ENCODE data around the gene KCNJ6. TPM values are rescaled to one million over a fixed set of nuclear protein-coding genes. Genes with fewer than 3 reads are reported as not detected.
"Not testable (repeated sequence)": the region's sequence is repeated elsewhere in the genome, so short reads cannot be mapped to it uniquely, and the experiment has no call there.

The KCNJ6 gene
- 0.82 TPM for total RNA-seq

- peak; percentile 71 for DNase-seq
Observed at GRCh38 chr21:37916310-37917051, at the start of gene KCNJ6. TSS of gene KCNJ6 (minus strand) at chr21:37916457. CDS start at chr21:37840682, 75,775 bp downstream.

GRCh38 chr21:37965088-37965805 is 49.0 kb upstream of the KCNJ6 start:
- DNase-seq, result no peak

GRCh38 chr21:37958537-37958936 is 42.3 kb upstream of the KCNJ6 start:
- no peak for DNase-seq

GRCh38 chr21:37956772-37957171 is 40.5 kb upstream of the KCNJ6 start:
- DNase-seq, result no peak

- DNase-seq, result no peak
Observed at GRCh38 chr21:37945036-37945435, 28.8 kb upstream of the KCNJ6 start.

GRCh38 chr21:37944496-37944895 is 28.2 kb upstream of the KCNJ6 start:
- no peak for DNase-seq

GRCh38 chr21:37940691-37941090 is 24.4 kb upstream of the KCNJ6 start:
- no peak for DNase-seq

GRCh38 chr21:37939838-37940237 is 23.6 kb upstream of the KCNJ6 start:
- no peak for DNase-seq

GRCh38 chr21:37939251-37939650 is 23.0 kb upstream of the KCNJ6 start:
- no peak for DNase-seq

GRCh38 chr21:37937668-37938067 is 21.4 kb upstream of the KCNJ6 start:
- DNase-seq, result no peak

- DNase-seq, result no peak
Observed at GRCh38 chr21:37936010-37936785, 19.9 kb upstream of the KCNJ6 start.

- no peak for DNase-seq
Observed at GRCh38 chr21:37932936-37933335, 16.7 kb upstream of the KCNJ6 start.

GRCh38 chr21:37927711-37928110 is 11.5 kb upstream of the KCNJ6 start:
- no peak for DNase-seq

- no peak for DNase-seq
Observed at GRCh38 chr21:37921091-37921490, 4.8 kb upstream of the KCNJ6 start.

- DNase-seq, result not testable (repeated sequence)
Observed at GRCh38 chr21:37920302-37920701, 4.0 kb upstream of the KCNJ6 start.

GRCh38 chr21:37917612-37918011 is 1.4 kb upstream of the KCNJ6 start:
- DNase-seq, result no peak

GRCh38 chr21:37915941-37916309 is 332 bp downstream of the KCNJ6 start:
- peak; percentile 7 for DNase-seq

GRCh38 chr21:37915497-37915911 is 753 bp downstream of the KCNJ6 start:
- peak; percentile 12 for DNase-seq

- DNase-seq, result no peak
Observed at GRCh38 chr21:37912616-37913015, 3.6 kb downstream of the KCNJ6 start.

- no peak for DNase-seq
Observed at GRCh38 chr21:37909936-37910335, 6.3 kb downstream of the KCNJ6 start.

- DNase-seq, result no peak
Observed at GRCh38 chr21:37908691-37909090, 7.6 kb downstream of the KCNJ6 start.

GRCh38 chr21:37907076-37907475 is 9.2 kb downstream of the KCNJ6 start:
- DNase-seq, result no peak

GRCh38 chr21:37905291-37905690 is 11.0 kb downstream of the KCNJ6 start:
- DNase-seq, result no peak
